ENCODE measurements around the gene DNER.
"Not testable (repeated sequence)": the region's sequence is repeated elsewhere in the genome, so short reads cannot be mapped to it uniquely, and the experiment has no call there.

The DNER gene

GRCh38 chr2:229620289-229620688 is 94.1 kb downstream of the DNER start:
- no peak for DNase-seq

- DNase-seq = no peak
Measured at GRCh38 chr2:229616433-229616832, 97.9 kb downstream of the DNER start.

- not testable (repeated sequence) for DNase-seq
Measured at GRCh38 chr2:229614021-229614420, 100.3 kb downstream of the DNER start.

GRCh38 chr2:229612384-229612971 is 101.9 kb downstream of the DNER start:
- no peak for DNase-seq

- no peak for DNase-seq
Measured at GRCh38 chr2:229611360-229611759, 103.0 kb downstream of the DNER start.

GRCh38 chr2:229610872-229611271 is 103.5 kb downstream of the DNER start:
- no peak for DNase-seq

DNA sequence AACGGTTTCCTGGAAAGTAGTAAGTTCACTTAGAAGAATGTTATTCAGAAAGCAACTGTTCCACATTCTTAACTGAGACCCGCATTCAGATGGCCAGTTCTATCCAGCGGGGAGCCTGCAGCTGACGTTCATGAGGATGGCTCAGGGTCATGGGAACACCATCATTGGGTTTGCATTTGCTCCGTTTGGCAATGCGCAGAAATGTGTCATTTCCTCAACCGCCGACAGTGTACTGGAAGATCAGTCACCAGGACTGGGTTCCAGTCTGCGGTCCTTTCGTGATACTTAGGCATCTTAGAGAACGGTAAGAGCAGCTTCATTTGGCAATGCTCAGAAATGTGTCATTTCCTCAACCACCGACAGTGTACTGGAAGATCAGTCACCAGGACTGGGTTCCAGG is 104.0 kb downstream of the DNER start:
- no peak for DNase-seq

DNA sequence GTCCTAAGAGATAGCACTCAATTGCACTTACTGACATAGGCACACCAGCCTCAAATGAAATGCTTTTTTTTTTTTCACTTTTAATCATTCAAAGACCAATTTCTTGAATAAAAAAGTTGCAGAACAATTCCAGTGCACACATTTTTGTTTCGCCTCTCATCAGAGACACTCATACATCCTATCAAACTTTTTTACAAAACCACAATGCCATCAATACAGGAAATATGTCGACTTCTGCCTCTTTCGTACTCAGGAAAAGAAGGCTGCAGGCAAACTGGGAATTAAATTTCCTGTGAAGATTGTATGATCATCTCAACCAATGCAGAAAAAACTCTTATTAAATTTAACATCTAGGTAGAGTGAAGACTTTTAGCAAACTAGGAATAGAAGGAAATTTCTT is 112.4 kb downstream of the DNER start:
- DNase-seq = no peak

DNA sequence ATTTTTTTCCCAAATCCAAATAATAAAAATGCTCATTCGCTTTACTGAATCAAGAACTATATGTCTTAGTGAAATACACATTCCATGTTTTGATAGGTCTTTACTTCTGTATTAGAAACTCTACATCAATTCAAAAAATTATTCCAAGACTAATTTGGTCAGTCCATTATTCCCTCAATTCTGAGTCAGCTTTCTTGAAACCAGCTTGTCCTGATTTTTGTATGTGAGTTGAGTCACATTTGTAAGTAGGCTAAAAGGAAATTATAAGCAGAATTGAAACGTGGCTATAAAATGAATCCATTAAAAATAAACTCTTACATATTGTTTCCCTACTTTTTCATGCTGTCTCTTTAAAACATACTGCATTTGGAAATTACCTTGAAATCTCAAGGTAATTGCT is 113.0 kb downstream of the DNER start:
- DNase-seq = no peak

GRCh38 chr2:229598227-229598626 is 116.1 kb downstream of the DNER start:
- no peak for DNase-seq

GRCh38 chr2:229596796-229597195 is 117.6 kb downstream of the DNER start:
- no peak for DNase-seq

DNA sequence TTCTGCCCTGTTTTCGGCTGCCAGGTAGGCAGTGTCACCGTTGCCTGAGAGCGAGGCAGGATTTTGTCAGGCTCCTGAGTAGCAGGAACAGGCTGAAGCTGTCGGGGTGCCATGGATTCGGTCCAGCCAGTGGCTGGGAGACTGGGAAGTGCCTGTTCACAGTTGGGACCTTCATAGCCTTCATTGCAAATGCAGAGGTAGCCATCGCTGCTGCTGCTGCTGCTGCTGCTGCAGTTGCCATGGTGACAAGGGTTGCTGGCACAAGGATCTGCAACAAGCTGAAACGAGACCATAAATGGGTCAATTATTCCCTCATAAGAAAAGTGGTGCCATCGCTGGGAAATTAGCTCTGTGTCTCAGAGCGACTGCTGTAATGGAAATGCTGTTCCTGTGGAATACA is 122.7 kb downstream of the DNER start:
- no peak for DNase-seq

GRCh38 chr2:229586746-229587705 is 127.3 kb downstream of the DNER start:
- peak; percentile 31 for DNase-seq

DNA sequence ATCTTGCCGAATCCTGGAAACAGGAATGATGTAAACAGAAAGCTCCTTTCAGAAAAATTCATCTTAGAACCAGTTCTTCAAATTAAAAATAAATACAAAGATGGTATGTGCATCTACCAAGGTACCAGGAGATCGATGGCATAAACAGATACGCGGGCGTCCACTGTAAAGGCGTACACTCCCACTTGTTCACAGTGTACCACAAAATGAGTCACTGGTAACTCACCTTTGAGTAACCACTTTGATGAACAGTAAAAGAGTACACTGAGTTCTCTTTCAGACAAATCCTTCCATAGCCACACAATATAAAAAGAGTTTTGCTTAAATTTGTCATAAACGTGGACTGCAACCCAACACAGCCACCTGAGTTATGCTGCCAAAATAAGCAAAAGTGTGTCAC is 128.3 kb downstream of the DNER start:
- DNase-seq = no peak

GRCh38 chr2:229582151-229582550 is 132.2 kb downstream of the DNER start:
- DNase-seq = no peak

DNA sequence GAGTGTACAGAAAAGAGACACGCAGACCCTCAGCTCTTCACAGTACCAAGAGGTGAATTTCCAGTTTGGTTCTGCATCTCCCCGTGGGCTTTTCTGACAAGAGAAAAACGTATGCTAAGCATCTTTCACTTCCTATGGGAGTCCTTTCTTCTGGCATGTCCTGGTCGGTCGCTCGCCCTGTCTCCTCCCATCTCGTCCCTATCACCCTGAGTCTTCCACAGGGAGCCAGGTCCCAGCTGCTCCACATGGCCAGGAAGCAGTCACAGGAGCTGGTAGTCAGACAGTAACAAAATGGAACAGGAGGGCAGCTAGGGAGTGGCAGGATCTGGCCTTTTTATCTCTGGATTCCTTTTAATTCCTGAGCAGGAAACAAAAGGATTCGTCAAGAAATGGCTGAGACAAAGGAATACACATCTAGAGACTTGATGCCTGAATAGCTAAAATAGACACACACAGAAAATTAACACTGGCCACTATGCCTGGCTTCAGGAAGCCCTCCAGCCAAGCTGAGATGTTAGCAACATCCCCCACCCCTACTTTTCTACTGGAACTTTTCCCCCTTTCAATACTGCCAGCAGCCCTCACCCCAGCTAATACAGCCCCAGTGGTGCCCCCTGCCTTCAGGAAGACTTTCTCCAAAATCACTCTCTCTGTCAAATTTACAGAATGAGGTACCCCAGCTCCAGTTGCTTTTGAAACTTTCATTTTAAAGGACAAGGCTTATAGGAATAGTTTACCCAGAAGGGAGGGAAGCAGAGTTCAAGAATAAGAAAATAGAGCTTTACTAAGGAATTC is 136.1 kb downstream of the DNER start:
- DNase-seq = no peak

GRCh38 chr2:229575569-229576315 is 138.6 kb downstream of the DNER start:
- no peak for DNase-seq

GRCh38 chr2:229572507-229573271 is 141.7 kb downstream of the DNER start:
- DNase-seq = no peak

DNA sequence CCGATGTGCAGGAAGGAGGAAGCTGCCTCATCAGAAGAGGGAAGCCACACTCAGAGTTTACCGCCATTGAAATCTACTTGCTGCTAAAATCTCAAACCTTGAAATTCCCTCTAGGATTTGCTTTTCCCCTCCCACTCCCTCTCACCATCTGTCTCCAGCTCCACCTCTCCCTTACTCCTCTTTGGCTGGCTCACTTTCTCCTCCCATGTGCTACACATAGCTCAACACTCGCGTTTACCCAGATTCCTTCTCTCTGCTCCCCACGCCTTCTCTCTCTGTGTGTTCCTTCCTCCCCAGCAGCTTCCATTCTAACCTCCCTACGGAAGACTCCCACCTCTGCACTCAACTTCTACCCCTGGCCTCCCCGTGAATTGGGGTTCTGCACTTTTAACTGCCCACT is 143.1 kb downstream of the DNER start:
- DNase-seq = no peak

DNA sequence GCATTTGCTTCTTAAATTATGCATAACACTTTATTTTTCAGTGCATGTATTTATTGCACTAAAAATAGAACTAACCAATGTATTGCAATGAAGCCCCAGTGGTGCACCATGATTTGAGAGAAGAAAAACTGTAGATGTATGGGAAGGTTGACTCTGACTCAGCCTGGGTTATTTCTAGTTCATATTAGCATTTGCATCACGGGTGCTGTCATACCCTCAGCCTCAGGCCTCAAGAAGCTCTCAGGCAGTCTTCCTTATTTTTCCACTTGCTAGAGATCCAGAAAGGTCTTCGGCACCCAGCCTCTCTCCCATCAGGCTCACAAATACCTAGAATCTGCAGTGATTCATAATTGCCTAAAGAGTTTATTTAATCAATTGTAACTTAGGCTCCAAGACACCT is 148.0 kb downstream of the DNER start:
- DNase-seq = no peak

DNA sequence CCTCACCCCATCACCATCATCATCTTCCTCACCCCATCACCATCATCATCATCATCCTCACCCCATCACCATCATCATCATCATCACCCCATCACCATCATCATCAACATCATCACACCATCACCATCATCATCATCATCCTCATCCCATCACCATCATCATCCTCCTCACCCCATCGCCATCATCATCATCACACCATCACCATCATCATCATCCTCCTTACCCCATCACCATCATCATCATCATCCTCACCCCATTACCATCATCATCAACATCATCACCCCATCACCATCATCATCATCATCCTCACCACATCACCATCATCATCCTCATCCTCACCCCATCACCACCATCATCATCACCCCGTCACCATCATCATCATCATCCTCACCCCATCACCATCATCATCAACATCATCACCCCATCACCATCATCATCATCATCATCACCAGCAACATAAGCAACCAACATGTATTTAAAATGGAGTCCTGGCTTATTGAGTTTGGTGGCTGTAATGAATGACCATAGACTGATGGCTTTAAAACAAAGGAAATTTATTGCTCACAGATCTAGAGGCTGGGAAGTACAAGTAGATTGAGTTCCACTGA is 150.0 kb downstream of the DNER start:
- DNase-seq = no peak

DNA sequence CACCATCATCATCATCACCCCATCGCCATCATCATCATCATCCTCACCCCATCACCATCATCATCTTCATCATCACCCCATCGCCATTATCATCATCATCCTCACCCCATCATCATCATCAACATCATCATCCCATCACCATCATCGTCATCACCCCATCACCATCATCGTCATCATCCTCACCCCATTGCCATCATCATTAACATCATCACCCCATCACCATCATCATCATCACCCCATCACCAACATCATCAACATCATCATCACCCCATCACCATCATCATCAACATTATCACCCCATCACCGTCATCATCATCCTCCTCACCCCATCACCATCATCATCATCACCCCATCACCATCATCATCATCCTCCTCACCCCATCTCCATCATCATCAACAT is 151.0 kb downstream of the DNER start:
- no peak for DNase-seq

All from NCI-H510A (cell line).